Aorta (tissue), 5 donors: ENCODE data around the gene TSC22D3. TPM values are rescaled to one million over a fixed set of nuclear protein-coding genes. Genes with fewer than 3 reads are reported as not detected.
"Not testable (repeated sequence)": the region's sequence is repeated elsewhere in the genome, so short reads cannot be mapped to it uniquely, and the experiment has no call there.

Source experiments
- ATAC-seq: fragments of 200-7000 bp; cut with Tn5 transposase; one replicate; pipeline ENCODE4 v1.9.1; 2022; ENCODE audit warnings: moderate library complexity; ENCODE audit not compliant: low FRiP score
- DNase-seq, 2 donors: peaks; one replicate each; pipeline ENCODE4 v3.0.0-alpha.2; 2020
- H3K27ac ChIP-seq, 2 donors: one replicate each; pipeline ENCODE4 v1.5.1; 2013; ENCODE audit warnings: low read length in 2 of 2, mild to moderate bottlenecking in 2 of 2, moderate library complexity in 2 of 2, control low read depth in 1 of 2, inconsistent platforms in 1 of 2, low read depth in 1 of 2
- H3K27me3 ChIP-seq, 2 donors: one replicate each; pipeline ENCODE4 v1.6.1; 2013; ENCODE audit warnings: control low read depth in 1 of 2, low read length in 1 of 2, mild to moderate bottlenecking in 1 of 2, moderate library complexity in 1 of 2; ENCODE audit not compliant: insufficient read depth in 2 of 2, control insufficient read depth in 1 of 2
- H3K36me3 ChIP-seq, 2 donors: one replicate each; pipeline ENCODE4 v1.6.1; 2013; ENCODE audit warnings: control low read depth in 1 of 2, low read length in 1 of 2, mild to moderate bottlenecking in 1 of 2; ENCODE audit not compliant: insufficient read depth in 2 of 2, control insufficient read depth in 1 of 2
- H3K4me1 ChIP-seq, 2 donors: one replicate each; pipeline ENCODE4 v1.6.1; 2013; ENCODE audit warnings: low read length in 2 of 2, control low read depth in 1 of 2, mild to moderate bottlenecking in 1 of 2, moderate library complexity in 1 of 2; ENCODE audit not compliant: insufficient read depth in 2 of 2, control insufficient read depth in 1 of 2
- H3K4me3 ChIP-seq, 2 donors: one replicate each; pipeline ENCODE4 v1.5.1; 2013; ENCODE audit warnings: low read length in 2 of 2, control low read depth in 1 of 2, mild to moderate bottlenecking in 1 of 2
- H3K9me3 ChIP-seq: one replicate; pipeline ENCODE4 v1.6.1; 2013; ENCODE audit warnings: mild to moderate bottlenecking, low read length; ENCODE audit not compliant: control insufficient read depth
- WGBS, 2 donors: extraction: QIAGEN DNeasy Blood & Tissue Kit; methylation state at CpG; one replicate each; pipeline ENCODE4 v1.1.7; 2013; 5-methylcytosine and 5-hydroxymethylcytosine counted together
- intact Hi-C, 2 donors: fragments of 100-400 bp; cut with DNase I; formaldehyde crosslinking; loops; one replicate each; pipeline versions ENCODE4 v1.14.2 to v1.15.0; 2022
- polyA plus RNA-seq, 2 donors: library from polyadenylated mRNA; stranded (reverse); fragments of 200-250 nt; gene quantifications; one replicate each; pipeline ENCODE4 v1.2.3, GENCODE V29; 2013
- total RNA-seq, 2 donors: library from RNA; stranded (reverse); fragmentation: NEBNext Ultra II Directional; extraction: Animal tissue kit (Norgen Biotek cat#: 25700); gene quantifications; one replicate each; pipeline ENCODE4 v1.2.1, GENCODE V29; 2021
- donor health status: healthy with polysubstance abuse.
- donor health status: Bipolar disorder and iron deficiency.
- donor health status: DM: no; HTN: no; CAD: no.
- donor health status: DM: no; HTN: no; CAD: no.
- donor health status: DM: yes; HTN: yes; CAD: no.

Gene TSC22D3
- total and polyA plus RNA-seq, 4 donors, result 92.1 to 277 (median 246) TPM

GRCh38 chrX:107686792-107687191 is 88.8 kb downstream of the TSC22D3 start:
- 51 to 64% methylated on average over 3 of the region's 3 CpGs for WGBS, 2 donors
- ATAC-seq (no peak), DNase-seq (no peak)
- H3K4me1 ChIP-seq, result no peaks in the 10 kb centered on the region
- intact Hi-C loops, result no loop called here
- H3K9me3 ChIP-seq, result no peaks in the 10 kb centered on the region
- H3K27me3 ChIP-seq, result no peaks in the 10 kb centered on the region
- H3K4me3 ChIP-seq, result no peak overlapping the region
- no peaks in the 10 kb centered on the region for H3K36me3 ChIP-seq
- no peak overlapping the region for H3K27ac ChIP-seq

GRCh38 chrX:107686026-107686425 is 89.6 kb downstream of the TSC22D3 start:
- no peak for ATAC-seq
- WGBS, 2 donors, result 65 to 95% methylated on average over 3 of the region's 3 CpGs
- intact Hi-C loops, result no loop called here
- H3K4me3 ChIP-seq, result no peak overlapping the region
- no peaks in the 10 kb centered on the region for H3K9me3 ChIP-seq
- H3K4me1 ChIP-seq, result no peaks in the 10 kb centered on the region
- H3K27ac ChIP-seq, result no peak overlapping the region
- DNase-seq, result no peak
- H3K36me3 ChIP-seq, result no peaks in the 10 kb centered on the region
- no peaks in the 10 kb centered on the region for H3K27me3 ChIP-seq

- intact Hi-C loops, DNase-seq, H3K36me3 ChIP-seq, ATAC-seq, H3K9me3 ChIP-seq, H3K4me1 ChIP-seq, H3K27me3 ChIP-seq, H3K27ac ChIP-seq, H3K4me3 ChIP-seq: not testable (repeated sequence)
- WGBS, 2 donors, result 92 to 97% methylated on average over 9 of the region's 9 CpGs
These were observed 90.0 kb downstream of the TSC22D3 start for GRCh38 chrX:107685586-107685985.

GRCh38 chrX:107684956-107685385 is 90.6 kb downstream of the TSC22D3 start:
- 45 to 52% methylated on average over 5 of the region's 5 CpGs for WGBS, 2 donors
- H3K36me3 ChIP-seq, result no peaks in the 10 kb centered on the region
- intact Hi-C loops, result no loop called here
- DNase-seq (peak in 1 of 2 donors; percentile 80), ATAC-seq (peak; percentile 71)
- H3K27ac ChIP-seq, result peak overlapping the region in 1 of 2 donors; percentile 48
- no peaks in the 10 kb centered on the region for H3K9me3 ChIP-seq
- H3K27me3 ChIP-seq, result no peaks in the 10 kb centered on the region
- no peaks in the 10 kb centered on the region for H3K4me1 ChIP-seq
- no peak overlapping the region for H3K4me3 ChIP-seq

GRCh38 chrX:107683931-107684330 is 91.7 kb downstream of the TSC22D3 start:
- Histone ChIP-seq H3K4me1 (no peaks in the 10 kb centered on the region), H3K27ac (no peak overlapping the region), H3K36me3 (no peaks in the 10 kb centered on the region), H3K27me3 (no peaks in the 10 kb centered on the region), H3K9me3 (no peaks in the 10 kb centered on the region), H3K4me3 (no peak overlapping the region)
- intact Hi-C loops, result no loop called here
- WGBS, 2 donors, result 86 to 89% methylated on average over 3 of the region's 3 CpGs
- DNase-seq (no peak), ATAC-seq (no peak)

- Histone ChIP-seq H3K4me1 (no peaks in the 10 kb centered on the region), H3K27ac (no peak overlapping the region), H3K27me3 (no peaks in the 10 kb centered on the region), H3K36me3 (no peaks in the 10 kb centered on the region), H3K4me3 (no peak overlapping the region), H3K9me3 (no peaks in the 10 kb centered on the region)
- ATAC-seq (peak; percentile 72), DNase-seq (no peak)
- intact Hi-C loops, result no loop called here
- WGBS, 2 donors, result 40 to 52% methylated on average over 4 of the region's 4 CpGs
These were observed 92.3 kb downstream of the TSC22D3 start for GRCh38 chrX:107683124-107683895.

- intact Hi-C loops, result no loop called here
- no peaks in the 10 kb centered on the region for H3K36me3 ChIP-seq
- DNase-seq (no peak), ATAC-seq (no peak)
- H3K4me1 ChIP-seq, result peaks cover 0 to 3% of the 10 kb centered on the region in 2 donors
- WGBS, 2 donors, result 77 to 97% methylated on average over 3 of the region's 3 CpGs
- H3K27me3 ChIP-seq, result no peaks in the 10 kb centered on the region
- H3K9me3 ChIP-seq, result no peaks in the 10 kb centered on the region
- H3K4me3 ChIP-seq, result no peak overlapping the region
- H3K27ac ChIP-seq, result no peak overlapping the region
These were observed 93.3 kb downstream of the TSC22D3 start for GRCh38 chrX:107682256-107682655.

GRCh38 chrX:107678957-107679740 is 96.4 kb downstream of the TSC22D3 start:
- peak; percentile 83 to 86 for DNase-seq
- peak overlapping the region in 1 of 2 donors; percentile 48 for H3K27ac ChIP-seq
- intact Hi-C loops, result no loop called here

More at GRCh38 chrX:107678957-107679740, 96.4 kb downstream of the TSC22D3 start:
- Histone ChIP-seq H3K9me3 (no peaks in the 10 kb centered on the region), H3K27me3 (no peaks in the 10 kb centered on the region), H3K36me3 (no peaks in the 10 kb centered on the region), H3K4me1 (peaks cover 0 to 3% of the 10 kb centered on the region in 2 donors), H3K4me3 (no peak overlapping the region)
- ATAC-seq, result no peak
- WGBS, 2 donors, result 80 to 90% methylated on average over 8 of the region's 8 CpGs
